ENCODE results near the gene SMURF1. TPM values are rescaled to one million over a fixed set of nuclear protein-coding genes. Genes with fewer than 3 reads are reported as not detected.
A peak's percentile ranks its signal among the peaks of the same experiment; 100 is the strongest.

Gene SMURF1
- total RNA-seq, 4 donors from 2014 or later, result 26.8 to 44.7 (median 31.5) TPM

DNA sequence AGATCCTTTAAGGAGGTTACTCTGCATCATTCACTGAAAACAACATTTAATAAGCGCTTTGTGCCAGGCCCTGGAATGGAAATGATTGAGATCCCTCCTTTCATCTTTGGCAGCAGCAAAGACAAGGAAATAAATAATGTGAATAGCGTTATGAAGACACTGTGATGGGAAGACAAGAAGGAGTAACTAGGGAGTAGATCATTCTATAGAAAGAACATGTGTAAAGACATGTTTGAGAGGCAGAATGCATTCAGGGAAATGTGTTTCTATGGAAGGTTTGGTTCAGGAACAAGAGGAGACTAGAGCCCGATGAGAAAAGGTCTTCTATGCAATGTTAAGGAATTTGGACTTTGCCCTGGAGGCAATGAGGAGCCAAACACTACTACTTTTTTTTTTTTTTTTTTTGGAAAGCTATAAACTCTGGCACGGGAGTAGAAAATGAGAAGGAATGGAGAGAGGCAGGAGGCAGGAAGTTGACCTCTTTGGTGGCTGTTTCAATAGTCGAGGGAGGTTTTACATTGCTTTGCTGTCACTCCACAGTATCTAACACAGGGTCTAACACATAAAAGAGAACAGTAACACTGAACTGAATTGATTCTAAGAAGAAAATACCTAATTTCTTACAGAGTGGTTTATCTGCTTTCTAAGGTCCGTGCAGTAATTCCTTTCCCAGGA is 44.9 kb downstream of the SMURF1 start:
- no peak overlapping the region for H3K4me3 ChIP-seq (ENCODE audit: low read depth, poor library complexity, severe bottlenecking)
- WGBS, 2 donors, result 24 to 27% methylated on average over 6 of the region's 6 CpGs
- TF ChIP-seq, protein P1, sequence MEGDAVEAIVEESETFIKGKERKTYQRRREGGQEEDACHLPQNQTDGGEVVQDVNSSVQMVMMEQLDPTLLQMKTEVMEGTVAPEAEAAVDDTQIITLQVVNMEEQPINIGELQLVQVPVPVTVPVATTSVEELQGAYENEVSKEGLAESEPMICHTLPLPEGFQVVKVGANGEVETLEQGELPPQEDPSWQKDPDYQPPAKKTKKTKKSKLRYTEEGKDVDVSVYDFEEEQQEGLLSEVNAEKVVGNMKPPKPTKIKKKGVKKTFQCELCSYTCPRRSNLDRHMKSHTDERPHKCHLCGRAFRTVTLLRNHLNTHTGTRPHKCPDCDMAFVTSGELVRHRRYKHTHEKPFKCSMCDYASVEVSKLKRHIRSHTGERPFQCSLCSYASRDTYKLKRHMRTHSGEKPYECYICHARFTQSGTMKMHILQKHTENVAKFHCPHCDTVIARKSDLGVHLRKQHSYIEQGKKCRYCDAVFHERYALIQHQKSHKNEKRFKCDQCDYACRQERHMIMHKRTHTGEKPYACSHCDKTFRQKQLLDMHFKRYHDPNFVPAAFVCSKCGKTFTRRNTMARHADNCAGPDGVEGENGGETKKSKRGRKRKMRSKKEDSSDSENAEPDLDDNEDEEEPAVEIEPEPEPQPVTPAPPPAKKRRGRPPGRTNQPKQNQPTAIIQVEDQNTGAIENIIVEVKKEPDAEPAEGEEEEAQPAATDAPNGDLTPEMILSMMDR (IDR thresholded peaks at IDR 0.05), result peak in 1 of 3 donors; percentile 12
- no peak for TF ChIP-seq POLR2A (IDR thresholded peaks at IDR 0.05)
- intact Hi-C loops (cut with DNase I; ENCODE audit: low total_unique reads), result no loop called here
- no peak for DNase-seq (ENCODE audit: low spot score in 2 of 2)

DNA sequence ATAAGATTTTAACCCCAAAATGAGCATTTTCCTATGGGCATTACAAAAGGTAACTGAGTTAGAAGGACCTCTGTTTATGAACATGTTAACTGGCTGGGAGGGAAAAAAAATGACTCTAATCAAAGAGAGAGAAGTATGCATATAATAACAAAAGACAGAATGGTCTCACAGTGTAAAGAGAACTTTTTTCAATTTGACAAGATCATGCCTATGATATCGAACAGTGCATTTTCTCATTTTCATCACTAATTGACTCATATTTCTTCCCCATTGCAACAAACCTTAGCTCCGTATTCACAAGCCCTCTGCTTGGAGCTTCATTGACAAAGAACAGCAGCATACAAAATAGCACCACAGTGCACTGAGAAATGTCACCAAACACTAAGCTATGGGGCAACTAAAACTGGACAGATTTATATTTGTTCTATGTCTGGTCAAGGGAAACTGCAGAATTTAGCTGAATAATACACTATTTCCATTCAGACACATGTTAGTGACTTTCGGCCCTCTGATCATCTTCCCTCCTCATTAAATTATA is 45.6 kb downstream of the SMURF1 start:
- no peak for DNase-seq (ENCODE audit: low spot score in 2 of 2)
- H3K4me3 ChIP-seq (ENCODE audit: low read depth, poor library complexity, severe bottlenecking), result no peak overlapping the region
- WGBS, 2 donors, result 29 to 43% methylated on average over 3 of the region's 3 CpGs
- intact Hi-C loops (cut with DNase I; ENCODE audit: low total_unique reads), result no loop called here
- TF ChIP-seq POLR2A (IDR thresholded peaks at IDR 0.05), result no peak
- TF ChIP-seq, protein P1 (IDR thresholded peaks at IDR 0.05), result no peak

DNA sequence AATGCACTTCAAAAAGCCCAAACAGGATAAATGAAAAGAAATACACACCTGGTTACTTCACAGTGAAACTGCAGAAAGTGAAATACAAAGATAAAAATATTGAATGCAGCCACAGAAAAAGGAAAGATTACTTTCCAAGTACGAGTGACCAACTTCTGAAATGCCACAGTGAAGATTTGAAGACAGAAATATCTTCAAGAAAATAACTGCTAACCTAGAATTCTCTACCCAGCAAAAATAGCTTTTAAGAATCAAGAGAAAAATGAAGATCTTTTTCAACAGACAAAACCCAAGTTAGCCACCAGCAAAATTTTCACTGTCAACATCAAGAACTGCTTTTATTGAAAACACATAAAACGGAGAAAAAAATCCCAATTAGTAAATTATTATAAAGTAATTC is 46.2 kb downstream of the SMURF1 start:
- 96% methylated on average over 2 of the region's 2 CpGs for WGBS, 2 donors

DNA sequence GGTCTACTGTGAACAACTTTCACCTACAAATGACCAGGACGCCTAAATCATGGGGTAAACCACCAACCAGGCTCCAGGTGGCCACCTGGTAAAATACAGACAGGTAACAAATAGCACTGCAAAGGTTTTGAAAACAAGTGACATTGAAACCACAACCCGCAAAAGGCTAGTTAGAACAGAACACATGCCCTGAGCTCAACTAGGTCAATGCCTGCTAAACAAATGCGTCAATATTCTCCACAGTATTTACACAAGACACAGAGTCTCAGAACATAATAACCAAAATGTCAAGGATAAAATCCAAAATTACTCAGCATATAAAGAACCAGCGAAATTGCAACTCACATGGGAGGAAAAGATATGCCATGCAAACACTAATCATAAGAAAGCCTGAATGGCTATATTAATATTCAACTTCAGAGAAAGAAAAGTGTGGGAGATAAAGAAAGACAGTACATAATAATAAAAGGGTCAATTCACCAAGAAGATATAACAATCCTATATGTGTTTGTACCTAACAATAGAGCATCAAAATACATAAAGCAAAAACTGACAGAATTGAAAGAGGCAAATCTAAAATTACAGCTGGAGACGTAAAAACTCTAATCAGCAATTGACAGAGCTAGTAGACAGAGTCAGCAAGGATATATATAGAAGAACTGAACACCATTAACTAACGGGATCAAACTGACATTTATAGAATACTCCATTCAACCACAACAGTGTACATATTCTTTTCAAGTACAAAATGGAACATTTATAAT is 47.6 kb downstream of the SMURF1 start:
- intact Hi-C loops (cut with DNase I; ENCODE audit: low total_unique reads), result no loop called here
- TF ChIP-seq, protein P1 (IDR thresholded peaks at IDR 0.05), result no peak
- TF ChIP-seq POLR2A (IDR thresholded peaks at IDR 0.05), result no peak
- 66 to 67% methylated on average over 6 of the region's 6 CpGs for WGBS, 2 donors
- no peak overlapping the region for H3K4me3 ChIP-seq (ENCODE audit: low read depth, poor library complexity, severe bottlenecking)
- no peak for DNase-seq (ENCODE audit: low spot score in 2 of 2)

More for the DNA sequence above, 46.2 kb downstream of the SMURF1 start:
- intact Hi-C loops (cut with DNase I; ENCODE audit: low total_unique reads), result no loop called here
- TF ChIP-seq POLR2A (IDR thresholded peaks at IDR 0.05), result no peak
- TF ChIP-seq, protein P1 (IDR thresholded peaks at IDR 0.05), result no peak
- DNase-seq (ENCODE audit: low spot score in 2 of 2), result no peak
- H3K4me3 ChIP-seq (ENCODE audit: low read depth, poor library complexity, severe bottlenecking), result no peak overlapping the region

DNA sequence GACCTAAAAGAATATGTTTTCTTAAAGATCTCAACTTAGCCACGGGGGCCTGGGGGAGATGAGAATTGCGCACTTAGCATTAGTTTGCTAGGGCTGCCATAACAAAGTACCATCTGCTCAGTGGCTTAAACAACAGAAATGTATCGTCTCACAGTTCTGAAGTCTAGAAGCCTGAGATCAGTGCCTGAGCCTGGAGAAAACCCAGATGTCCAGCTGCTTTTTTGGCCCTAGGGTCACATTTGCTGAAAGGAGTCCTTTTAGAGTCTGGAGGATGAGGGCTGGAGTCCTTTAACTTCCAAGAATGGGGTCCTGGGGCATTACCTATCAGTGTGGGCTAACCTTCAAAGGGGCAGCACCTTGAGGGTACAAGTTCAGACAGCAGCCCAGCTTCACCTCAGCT is 48.2 kb downstream of the SMURF1 start:
- H3K4me3 ChIP-seq (ENCODE audit: low read depth, poor library complexity, severe bottlenecking), result no peak overlapping the region
- intact Hi-C loops (cut with DNase I; ENCODE audit: low total_unique reads), result no loop called here
- WGBS, 2 donors, result 57 to 86% methylated on average over 3 of the region's 3 CpGs
- no peak for TF ChIP-seq POLR2A (IDR thresholded peaks at IDR 0.05)
- TF ChIP-seq, protein P1 (IDR thresholded peaks at IDR 0.05), result no peak
- DNase-seq (ENCODE audit: low spot score in 2 of 2), result no peak
